Measurements from ENCODE around the gene SSRP1. TPM values are rescaled to one million over a fixed set of nuclear protein-coding genes. Genes with fewer than 3 reads are reported as not detected.

SSRP1 gene, protein sequence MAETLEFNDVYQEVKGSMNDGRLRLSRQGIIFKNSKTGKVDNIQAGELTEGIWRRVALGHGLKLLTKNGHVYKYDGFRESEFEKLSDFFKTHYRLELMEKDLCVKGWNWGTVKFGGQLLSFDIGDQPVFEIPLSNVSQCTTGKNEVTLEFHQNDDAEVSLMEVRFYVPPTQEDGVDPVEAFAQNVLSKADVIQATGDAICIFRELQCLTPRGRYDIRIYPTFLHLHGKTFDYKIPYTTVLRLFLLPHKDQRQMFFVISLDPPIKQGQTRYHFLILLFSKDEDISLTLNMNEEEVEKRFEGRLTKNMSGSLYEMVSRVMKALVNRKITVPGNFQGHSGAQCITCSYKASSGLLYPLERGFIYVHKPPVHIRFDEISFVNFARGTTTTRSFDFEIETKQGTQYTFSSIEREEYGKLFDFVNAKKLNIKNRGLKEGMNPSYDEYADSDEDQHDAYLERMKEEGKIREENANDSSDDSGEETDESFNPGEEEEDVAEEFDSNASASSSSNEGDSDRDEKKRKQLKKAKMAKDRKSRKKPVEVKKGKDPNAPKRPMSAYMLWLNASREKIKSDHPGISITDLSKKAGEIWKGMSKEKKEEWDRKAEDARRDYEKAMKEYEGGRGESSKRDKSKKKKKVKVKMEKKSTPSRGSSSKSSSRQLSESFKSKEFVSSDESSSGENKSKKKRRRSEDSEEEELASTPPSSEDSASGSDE
- 10 to 100 TPM; 32.4 to 95.4 (median 63.7) TPM for polyA plus RNA-seq
- long read RNA-seq, donor 1, transcript SSRP1-201 (17 exons, 2,819 nt): major isoform, 7 of 74 reads
- long read RNA-seq, donor 1, partial matches to known transcripts: 67 of 74 reads
- long read RNA-seq, donor 1, other reads (novel, unspliced or antisense): 0 of 74 reads
- long read RNA-seq, donor 2, transcript SSRP1-201 (17 exons, 2,819 nt): major isoform, 5 of 20 reads
- long read RNA-seq, donor 2, partial matches to known transcripts: 15 of 20 reads
- long read RNA-seq, donor 2, other reads (novel, unspliced or antisense): 0 of 20 reads
- long read RNA-seq, donor 3, partial matches to known transcripts: 58 of 59 reads
- long read RNA-seq, donor 3, other reads (novel, unspliced or antisense): 0 of 59 reads
- long read RNA-seq, donor 4, partial matches to known transcripts: 0 of 1 reads
- long read RNA-seq, donor 4, other reads (novel, unspliced or antisense): 0 of 1 reads
- long read RNA-seq, donor 5, partial matches to known transcripts: 28 of 29 reads
- long read RNA-seq, donor 5, other reads (novel, unspliced or antisense): 0 of 29 reads
- long read RNA-seq, donor 6, partial matches to known transcripts: 58 of 62 reads
- long read RNA-seq, donor 6, other reads (novel, unspliced or antisense): 0 of 62 reads
- long read RNA-seq, donor 7: 0 reads
- long read RNA-seq, donor 8: 0 reads
- long read RNA-seq, donor 9, partial matches to known transcripts: 12 of 13 reads
- long read RNA-seq, donor 9, other reads (novel, unspliced or antisense): 0 of 13 reads
- long read RNA-seq, donor 10, partial matches to known transcripts: 77 of 81 reads
- long read RNA-seq, donor 10, other reads (novel, unspliced or antisense): 0 of 81 reads

DNA sequence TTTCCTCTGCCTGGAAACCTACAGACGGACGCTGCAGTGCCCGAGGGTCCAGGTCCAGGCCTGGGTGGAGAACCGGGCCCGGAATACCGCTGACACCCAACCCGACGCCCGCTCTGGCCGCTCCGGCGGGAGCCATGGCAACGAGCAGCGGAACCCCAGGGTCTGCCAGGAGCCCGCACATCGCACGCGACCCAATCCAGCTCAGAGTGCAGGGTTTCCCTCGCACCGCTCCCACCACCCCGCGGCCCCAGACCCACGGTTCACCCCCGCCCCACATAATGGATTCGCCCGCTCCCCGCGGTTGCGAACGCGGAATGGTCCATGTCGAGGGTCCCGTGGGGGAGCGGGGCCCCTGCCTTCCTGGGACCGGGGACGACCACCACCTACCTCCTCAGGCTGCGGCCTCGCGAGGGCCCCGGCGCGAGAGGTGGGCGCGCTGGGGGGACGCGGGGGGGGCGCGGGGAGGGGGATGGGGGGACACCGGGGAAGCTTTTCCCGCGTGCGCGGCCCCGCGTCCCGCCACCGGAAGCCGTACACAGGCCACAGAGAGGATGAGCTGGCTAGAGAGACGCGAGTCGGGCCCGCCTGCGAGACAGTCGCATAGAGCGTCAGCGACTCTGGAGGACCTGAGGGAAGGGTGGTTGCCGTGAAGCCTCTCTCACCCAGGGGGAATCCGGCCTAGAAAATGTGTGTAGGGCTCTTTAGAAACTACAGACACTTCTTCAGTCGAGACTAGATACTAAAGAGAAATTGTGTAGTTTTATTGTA lies at the start of gene SSRP1:
Gene SSRP1, minus strand, starts transcription at position 550 of the 768 bp plus-strand sequence. CDS start 771 bp downstream, outside the sequence.
- no peak for FAIRE-seq

GRCh38 chr11:57380975-57381374 lies 45.3 kb upstream of the SSRP1 start, which contains the start of gene PRG3:
TSS of gene PRG3 (minus strand) at chr11:57381150. CDS start at chr11:57380708, 442 bp downstream.
- H3K4me3 ChIP-seq (ENCODE audit: low read depth in 1 of 3, low read length in 3 of 3): no peak within 1 kb of the TSS
- H3K4me1 ChIP-seq (ENCODE audit: control insufficient read depth in 3 of 3, insufficient read depth in 2 of 3, low read depth in 1 of 3, low read length in 2 of 3): no peaks in the 10 kb centered on the region
- no peak within 1 kb of the TSS for H3K27ac ChIP-seq (ENCODE audit: low read depth in 1 of 3, low read length in 2 of 3)
- FAIRE-seq (no peak), DNase-seq (no peak)
- peaks cover 0 to 9% (median 0%) of the 10 kb centered on the region in 3 donors for H3K27me3 ChIP-seq (ENCODE audit: control insufficient read depth in 3 of 3, insufficient read depth in 3 of 3, low read length in 3 of 3)
- no peaks in the 10 kb centered on the region for H3K9me3 ChIP-seq (ENCODE audit: control insufficient read depth in 2 of 2, insufficient read depth in 1 of 2, low read depth in 1 of 2, low read length in 1 of 2)
- 73 to 89% (median 77%) methylated on average over 2 of the region's 2 CpGs for WGBS, 3 donors
- H3K36me3 ChIP-seq (ENCODE audit: control insufficient read depth in 3 of 3, insufficient read depth in 2 of 3, low read depth in 1 of 3, low read length in 3 of 3): no peaks in the 10 kb centered on the region

More for the DNA sequence above, at the start of gene SSRP1:
- H3K36me3 ChIP-seq (ENCODE audit: control insufficient read depth in 3 of 3, insufficient read depth in 2 of 3, low read depth in 1 of 3, low read length in 3 of 3): peaks cover 6 to 29% (median 7%) of the 10 kb centered on the region in 3 donors
- DNase-seq: peak; percentile 89 to 90
- WGBS, 3 donors: 0 to 1% (median 0%) methylated on average over 53 to 69 of the region's 69 CpGs
- H3K4me3 ChIP-seq (ENCODE audit: low read depth in 1 of 3, low read length in 3 of 3): peak within 1 kb of the TSS; percentile 74 to 88 (median 81)
- H3K9me3 ChIP-seq (ENCODE audit: control insufficient read depth in 2 of 2, insufficient read depth in 1 of 2, low read depth in 1 of 2, low read length in 1 of 2): no peaks in the 10 kb centered on the region
- H3K4me1 ChIP-seq (ENCODE audit: control insufficient read depth in 3 of 3, insufficient read depth in 2 of 3, low read depth in 1 of 3, low read length in 2 of 3): peaks cover 2 to 10% (median 8%) of the 10 kb centered on the region in 3 donors
- H3K27me3 ChIP-seq (ENCODE audit: control insufficient read depth in 3 of 3, insufficient read depth in 3 of 3, low read length in 3 of 3): peaks cover 0 to 5% (median 0%) of the 10 kb centered on the region in 3 donors
- peak within 1 kb of the TSS; percentile 43 to 85 (median 75) for H3K27ac ChIP-seq (ENCODE audit: low read depth in 1 of 3, low read length in 2 of 3)

- H3K27me3 ChIP-seq (ENCODE audit: control insufficient read depth in 3 of 3, insufficient read depth in 3 of 3, low read length in 3 of 3): peaks cover 0 to 8% (median 0%) of the 10 kb centered on the region in 3 donors
- whole genome bisulfite sequencing, 3 donors: 29 to 30% (median 29%) methylated on average over 10 of the region's 10 CpGs
- H3K4me3 ChIP-seq (ENCODE audit: low read depth in 1 of 3, low read length in 3 of 3): no peak overlapping the region
- H3K36me3 ChIP-seq (ENCODE audit: control insufficient read depth in 3 of 3, insufficient read depth in 2 of 3, low read depth in 1 of 3, low read length in 3 of 3): no peaks in the 10 kb centered on the region
- FAIRE-seq (no peak), DNase-seq (peak in 1 of 2 donors; percentile 49)
- H3K4me1 ChIP-seq (ENCODE audit: control insufficient read depth in 3 of 3, insufficient read depth in 2 of 3, low read depth in 1 of 3, low read length in 2 of 3): no peaks in the 10 kb centered on the region
- no peaks in the 10 kb centered on the region for H3K9me3 ChIP-seq (ENCODE audit: control insufficient read depth in 2 of 2, insufficient read depth in 1 of 2, low read depth in 1 of 2, low read length in 1 of 2)
- no peak overlapping the region for H3K27ac ChIP-seq (ENCODE audit: low read depth in 1 of 3, low read length in 2 of 3)
These were observed 44.0 kb upstream of the SSRP1 start for GRCh38 chr11:57379732-57380131.

DNA sequence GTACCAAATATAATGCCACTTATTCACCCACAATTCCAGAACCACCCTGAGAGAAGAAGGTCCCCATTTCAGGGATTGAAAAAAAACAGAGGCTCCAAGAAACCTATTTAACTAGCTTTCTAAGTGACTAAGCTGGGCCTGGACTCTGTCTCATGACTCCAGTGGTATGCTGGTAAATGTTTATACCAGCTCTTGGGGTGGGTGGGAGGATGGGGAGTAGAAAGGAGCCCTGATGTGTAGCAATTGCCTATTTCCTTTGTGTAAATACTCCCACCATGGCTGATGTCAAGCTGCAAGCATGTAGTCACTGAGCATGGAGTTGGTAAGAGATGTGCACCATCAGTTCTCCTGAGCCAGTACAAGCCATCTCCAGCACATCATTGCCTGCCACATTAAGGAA lies 42.5 kb upstream of the SSRP1 start:
- DNase-seq (no peak), FAIRE-seq (no peak)
- H3K27me3 ChIP-seq (ENCODE audit: control insufficient read depth in 3 of 3, insufficient read depth in 3 of 3, low read length in 3 of 3): peaks cover 0 to 6% (median 0%) of the 10 kb centered on the region in 3 donors
- no peak overlapping the region for H3K4me3 ChIP-seq (ENCODE audit: low read depth in 1 of 3, low read length in 3 of 3)
- no peaks in the 10 kb centered on the region for H3K9me3 ChIP-seq (ENCODE audit: control insufficient read depth in 2 of 2, insufficient read depth in 1 of 2, low read depth in 1 of 2, low read length in 1 of 2)
- no peaks in the 10 kb centered on the region for H3K4me1 ChIP-seq (ENCODE audit: control insufficient read depth in 3 of 3, insufficient read depth in 2 of 3, low read depth in 1 of 3, low read length in 2 of 3)
- no peaks in the 10 kb centered on the region for H3K36me3 ChIP-seq (ENCODE audit: control insufficient read depth in 3 of 3, insufficient read depth in 2 of 3, low read depth in 1 of 3, low read length in 3 of 3)
- H3K27ac ChIP-seq (ENCODE audit: low read depth in 1 of 3, low read length in 2 of 3): no peak overlapping the region

- DNase-seq: no peak
- Histone ChIP-seq H3K4me3 (ENCODE audit: low read depth in 1 of 3, low read length in 3 of 3) (no peak overlapping the region), H3K9me3 (ENCODE audit: control insufficient read depth in 2 of 2, insufficient read depth in 1 of 2, low read depth in 1 of 2, low read length in 1 of 2) (no peaks in the 10 kb centered on the region), H3K36me3 (ENCODE audit: control insufficient read depth in 3 of 3, insufficient read depth in 2 of 3, low read depth in 1 of 3, low read length in 3 of 3) (no peaks in the 10 kb centered on the region), H3K27ac (ENCODE audit: low read depth in 1 of 3, low read length in 2 of 3) (no peak overlapping the region), H3K4me1 (ENCODE audit: control insufficient read depth in 3 of 3, insufficient read depth in 2 of 3, low read depth in 1 of 3, low read length in 2 of 3) (no peaks in the 10 kb centered on the region), H3K27me3 (ENCODE audit: control insufficient read depth in 3 of 3, insufficient read depth in 3 of 3, low read length in 3 of 3) (peaks cover 0 to 6% (median 0%) of the 10 kb centered on the region in 3 donors)
- no peak for FAIRE-seq
- 38 to 69% (median 48%) methylated on average over 5 of the region's 5 CpGs for WGBS, 3 donors
These were observed 41.4 kb upstream of the SSRP1 start for GRCh38 chr11:57377107-57377506.

GRCh38 chr11:57376095-57377090 lies 40.7 kb upstream of the SSRP1 start:
- H3K9me3 ChIP-seq (ENCODE audit: control insufficient read depth in 2 of 2, insufficient read depth in 1 of 2, low read depth in 1 of 2, low read length in 1 of 2): no peaks in the 10 kb centered on the region
- no peak for FAIRE-seq
- WGBS, 3 donors: 67 to 74% (median 72%) methylated on average over 25 to 26 of the region's 26 CpGs
- no peak overlapping the region for H3K27ac ChIP-seq (ENCODE audit: low read depth in 1 of 3, low read length in 2 of 3)
- H3K4me3 ChIP-seq (ENCODE audit: low read depth in 1 of 3, low read length in 3 of 3): no peak overlapping the region
- DNase-seq: no peak
- H3K36me3 ChIP-seq (ENCODE audit: control insufficient read depth in 3 of 3, insufficient read depth in 2 of 3, low read depth in 1 of 3, low read length in 3 of 3): no peaks in the 10 kb centered on the region
- no peaks in the 10 kb centered on the region for H3K4me1 ChIP-seq (ENCODE audit: control insufficient read depth in 3 of 3, insufficient read depth in 2 of 3, low read depth in 1 of 3, low read length in 2 of 3)
- peaks cover 0 to 6% (median 0%) of the 10 kb centered on the region in 3 donors for H3K27me3 ChIP-seq (ENCODE audit: control insufficient read depth in 3 of 3, insufficient read depth in 3 of 3, low read length in 3 of 3)

Measured in small intestine (tissue), 16 donors.